ENCODE results near the gene FARS2.
A peak's percentile ranks its signal among the peaks of the same experiment; 100 is the strongest.

The FARS2 gene

GRCh38 chr6:5331845-5332442 is 70.6 kb downstream of the FARS2 start:
- no peak for DNase-seq

GRCh38 chr6:5333658-5334057 is 72.3 kb downstream of the FARS2 start:
- DNase-seq = no peak

- no peak for DNase-seq
Observed at GRCh38 chr6:5334341-5334740, 73.0 kb downstream of the FARS2 start.

GRCh38 chr6:5335020-5335419 is 73.7 kb downstream of the FARS2 start:
- no peak for DNase-seq

- DNase-seq = no peak
Observed at GRCh38 chr6:5337573-5337972, 76.3 kb downstream of the FARS2 start.

GRCh38 chr6:5338177-5338960 is 77.1 kb downstream of the FARS2 start:
- no peak for DNase-seq

- no peak for DNase-seq
Observed at GRCh38 chr6:5339786-5340185, 78.5 kb downstream of the FARS2 start.

GRCh38 chr6:5341845-5342244 is 80.5 kb downstream of the FARS2 start:
- DNase-seq = no peak

- no peak for DNase-seq
Observed at GRCh38 chr6:5343998-5344397, 82.7 kb downstream of the FARS2 start.

GRCh38 chr6:5345324-5345723 is 84.0 kb downstream of the FARS2 start:
- DNase-seq = no peak

- no peak for DNase-seq
Observed at GRCh38 chr6:5351552-5352210, 90.4 kb downstream of the FARS2 start.

GRCh38 chr6:5353971-5354370 is 92.7 kb downstream of the FARS2 start:
- DNase-seq = no peak

GRCh38 chr6:5357486-5357885 is 96.2 kb downstream of the FARS2 start:
- DNase-seq = no peak

GRCh38 chr6:5359417-5359816 is 98.1 kb downstream of the FARS2 start:
- peak; percentile 71 to 93 for DNase-seq

- peak in 1 of 2 experiments; percentile 17 for DNase-seq
Observed at GRCh38 chr6:5361396-5361795, 100.1 kb downstream of the FARS2 start.

GRCh38 chr6:5365436-5366195 is 104.3 kb downstream of the FARS2 start:
- no peak for DNase-seq

GRCh38 chr6:5366941-5367340 is 105.6 kb downstream of the FARS2 start:
- DNase-seq = no peak

- no peak for DNase-seq
Observed at GRCh38 chr6:5367510-5367909, 106.2 kb downstream of the FARS2 start.

- no peak for DNase-seq
Observed at GRCh38 chr6:5373430-5373829, 112.1 kb downstream of the FARS2 start.

GRCh38 chr6:5378331-5378730 is 117.0 kb downstream of the FARS2 start:
- peak in 1 of 2 experiments; percentile 13 for DNase-seq

- DNase-seq = peak; percentile 24 to 70
Observed at GRCh38 chr6:5379647-5380242, 118.4 kb downstream of the FARS2 start.

GRCh38 chr6:5383856-5384255 is 122.5 kb downstream of the FARS2 start:
- DNase-seq = no peak

- DNase-seq = no peak
Observed at GRCh38 chr6:5384276-5384675, 123.0 kb downstream of the FARS2 start.

All from NCI-H446 (cell line).